Stomach smooth muscle (tissue), 2 donors: ENCODE data around the gene CIT.

Source experiments
- H3K27ac ChIP-seq: one replicate; pipeline ENCODE4 v1.7.0; 2013; ENCODE audit warnings: mild to moderate bottlenecking, low read length, inconsistent platforms
- H3K27me3 ChIP-seq, 2 donors: one replicate each; pipeline ENCODE4 v1.7.0; 2013; ENCODE audit warnings: low read length in 2 of 2; ENCODE audit not compliant: insufficient read depth in 2 of 2, control insufficient read depth in 1 of 2
- H3K36me3 ChIP-seq, 2 donors: one replicate each; pipeline ENCODE4 v1.7.0; 2013; ENCODE audit warnings: low read length in 2 of 2; ENCODE audit not compliant: control insufficient read depth in 2 of 2, insufficient read depth in 2 of 2
- H3K4me1 ChIP-seq: one replicate; pipeline ENCODE4 v1.7.0; 2013; ENCODE audit warnings: low read length; ENCODE audit not compliant: control insufficient read depth, insufficient read depth
- H3K4me3 ChIP-seq, 2 donors: one replicate each; pipeline ENCODE4 v1.7.0; 2013; ENCODE audit warnings: low read length in 2 of 2
- H3K9ac ChIP-seq, 2 donors: one replicate each; pipeline ENCODE4 v1.7.0; 2013; ENCODE audit warnings: low read length in 2 of 2, mild to moderate bottlenecking in 1 of 2
- H3K9me3 ChIP-seq, 2 donors: one replicate each; pipeline ENCODE4 v1.7.0; 2013; ENCODE audit warnings: low read length in 2 of 2; ENCODE audit not compliant: control insufficient read depth in 2 of 2
- donor health status: healthy.
- donor health status: Pancreatic carcinoma.

The CIT gene

GRCh38 chr12:119829439-119829838, 47.7 kb downstream of the CIT start:
- no peaks in the 10 kb centered on the region for H3K4me1 ChIP-seq
- H3K27ac ChIP-seq: no peak overlapping the region
- no peaks in the 10 kb centered on the region for H3K27me3 ChIP-seq
- no peak overlapping the region for H3K9ac ChIP-seq
- H3K36me3 ChIP-seq: no peaks in the 10 kb centered on the region
- H3K4me3 ChIP-seq: no peak overlapping the region
- H3K9me3 ChIP-seq: no peaks in the 10 kb centered on the region

GRCh38 chr12:119828300-119828699, 48.8 kb downstream of the CIT start:
- Histone ChIP-seq H3K4me1 (no peaks in the 10 kb centered on the region), H3K9ac (no peak overlapping the region), H3K27ac (no peak overlapping the region), H3K36me3 (no peaks in the 10 kb centered on the region), H3K27me3 (no peaks in the 10 kb centered on the region), H3K9me3 (no peaks in the 10 kb centered on the region), H3K4me3 (no peak overlapping the region)

GRCh38 chr12:119827760-119828159, 49.4 kb downstream of the CIT start:
- H3K27ac ChIP-seq: no peak overlapping the region
- no peaks in the 10 kb centered on the region for H3K36me3 ChIP-seq
- no peaks in the 10 kb centered on the region for H3K9me3 ChIP-seq
- H3K27me3 ChIP-seq: no peaks in the 10 kb centered on the region
- no peak overlapping the region for H3K4me3 ChIP-seq
- no peak overlapping the region for H3K9ac ChIP-seq
- no peaks in the 10 kb centered on the region for H3K4me1 ChIP-seq

GRCh38 chr12:119826661-119827445, 50.3 kb downstream of the CIT start:
- H3K9ac ChIP-seq: no peak overlapping the region
- no peaks in the 10 kb centered on the region for H3K27me3 ChIP-seq
- H3K4me1 ChIP-seq: no peaks in the 10 kb centered on the region
- H3K9me3 ChIP-seq: no peaks in the 10 kb centered on the region
- H3K27ac ChIP-seq: no peak overlapping the region
- H3K36me3 ChIP-seq: no peaks in the 10 kb centered on the region
- no peak overlapping the region for H3K4me3 ChIP-seq

GRCh38 chr12:119825262-119825661, 51.9 kb downstream of the CIT start:
- H3K9me3 ChIP-seq: no peaks in the 10 kb centered on the region
- no peak overlapping the region for H3K27ac ChIP-seq
- no peaks in the 10 kb centered on the region for H3K36me3 ChIP-seq
- no peaks in the 10 kb centered on the region for H3K27me3 ChIP-seq
- H3K4me1 ChIP-seq: no peaks in the 10 kb centered on the region
- H3K9ac ChIP-seq: no peak overlapping the region
- no peak overlapping the region for H3K4me3 ChIP-seq

- H3K4me1 ChIP-seq: no peaks in the 10 kb centered on the region
- no peaks in the 10 kb centered on the region for H3K27me3 ChIP-seq
- H3K9me3 ChIP-seq: no peaks in the 10 kb centered on the region
- no peak overlapping the region for H3K4me3 ChIP-seq
- no peaks in the 10 kb centered on the region for H3K36me3 ChIP-seq
- no peak overlapping the region for H3K9ac ChIP-seq
- H3K27ac ChIP-seq: no peak overlapping the region
These were observed 55.1 kb downstream of the CIT start for GRCh38 chr12:119822046-119822445.

- Histone ChIP-seq H3K9me3 (no peaks in the 10 kb centered on the region), H3K27ac (no peak overlapping the region), H3K27me3 (no peaks in the 10 kb centered on the region), H3K4me3 (no peak overlapping the region), H3K9ac (no peak overlapping the region), H3K4me1 (no peaks in the 10 kb centered on the region), H3K36me3 (no peaks in the 10 kb centered on the region)
These were observed 57.8 kb downstream of the CIT start for GRCh38 chr12:119819322-119819721.

- H3K9ac ChIP-seq: no peak overlapping the region
- no peaks in the 10 kb centered on the region for H3K9me3 ChIP-seq
- no peaks in the 10 kb centered on the region for H3K4me1 ChIP-seq
These were observed 59.4 kb downstream of the CIT start for GRCh38 chr12:119817546-119818343.

GRCh38 chr12:119809023-119809422, 68.1 kb downstream of the CIT start:
- Histone ChIP-seq H3K27ac (no peak overlapping the region), H3K27me3 (peaks cover 0 to 3% of the 10 kb centered on the region in 2 donors)

More at GRCh38 chr12:119817546-119818343, 59.4 kb downstream of the CIT start:
- H3K4me3 ChIP-seq: no peak overlapping the region
- H3K36me3 ChIP-seq: no peaks in the 10 kb centered on the region
- H3K27ac ChIP-seq: no peak overlapping the region
- H3K27me3 ChIP-seq: no peaks in the 10 kb centered on the region

GRCh38 chr12:119808441-119808840, 68.7 kb downstream of the CIT start:
- H3K27me3 ChIP-seq: peaks cover 0 to 3% of the 10 kb centered on the region in 2 donors

More at GRCh38 chr12:119809023-119809422, 68.1 kb downstream of the CIT start:
- Histone ChIP-seq H3K4me3 (no peak overlapping the region), H3K9me3 (no peaks in the 10 kb centered on the region), H3K9ac (no peak overlapping the region), H3K4me1 (peaks cover 7% of the 10 kb centered on the region), H3K36me3 (no peaks in the 10 kb centered on the region)

GRCh38 chr12:119807380-119807779, 69.7 kb downstream of the CIT start:
- no peak overlapping the region for H3K4me3 ChIP-seq
- peaks cover 0 to 3% of the 10 kb centered on the region in 2 donors for H3K27me3 ChIP-seq
- peaks cover 16% of the 10 kb centered on the region for H3K4me1 ChIP-seq
- no peak overlapping the region for H3K27ac ChIP-seq
- no peaks in the 10 kb centered on the region for H3K9me3 ChIP-seq
- no peak overlapping the region for H3K9ac ChIP-seq
- H3K36me3 ChIP-seq: no peaks in the 10 kb centered on the region

More at GRCh38 chr12:119808441-119808840, 68.7 kb downstream of the CIT start:
- Histone ChIP-seq H3K9me3 (no peaks in the 10 kb centered on the region), H3K9ac (no peak overlapping the region), H3K4me1 (peaks cover 13% of the 10 kb centered on the region), H3K27ac (no peak overlapping the region), H3K4me3 (no peak overlapping the region), H3K36me3 (no peaks in the 10 kb centered on the region)
